ENCODE data around the gene MALT1. TPM values are rescaled to one million over a fixed set of nuclear protein-coding genes. Genes with fewer than 3 reads are reported as not detected.
A peak's percentile ranks its signal among the peaks of the same experiment; 100 is the strongest.

The MALT1 gene
- polyA plus RNA-seq, 2 of the 4 experiments (the other 2 are of a cell fraction): 30.7 to 34.0 TPM

DNA sequence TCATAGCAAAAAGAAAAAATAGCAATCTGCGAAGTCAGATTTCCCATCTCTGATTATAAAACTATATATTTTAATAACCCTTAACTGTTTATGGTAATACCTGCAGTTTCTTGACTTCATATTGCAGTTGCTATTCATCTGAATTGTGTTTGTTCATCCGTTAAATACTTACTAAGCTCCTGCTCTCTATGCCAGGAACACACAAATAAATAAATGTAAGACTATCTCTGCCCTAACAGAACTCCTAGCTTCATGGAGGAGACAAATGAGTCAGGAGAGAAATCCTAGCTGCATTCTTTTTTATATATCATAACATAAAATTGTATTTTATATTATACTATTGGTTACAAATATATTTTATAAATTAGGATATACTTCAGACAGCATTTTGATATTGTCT is 61.2 kb downstream of the MALT1 start:
- H3K4me3 ChIP-seq: no peak overlapping the region
- ATAC-seq: no peak
- H3K9me3 ChIP-seq: no peaks in the 10 kb centered on the region
- POLR2A ChIA-PET: no interaction called here
- H3K4me2 ChIP-seq: no peak overlapping the region
- no peak for DNase-seq (ENCODE audit: low read depth in 1 of 2, low spot score in 1 of 2)
- CTCF ChIA-PET: no interaction called here
- H3K4me1 ChIP-seq: no peaks in the 10 kb centered on the region
- WGBS (ENCODE audit: missing lambda C conversion rate): 84% methylated on average over 2 of the region's 2 CpGs
- H3K27ac ChIP-seq: no peak overlapping the region
- FAIRE-seq: no peak
- no peak for TF ChIP-seq NPAS2 (CRISPR knock-in tag; IDR thresholded peaks at IDR 0.05; ENCODE audit: borderline replicate concordance)
- TF ChIP-seq TP53 (CRISPR knock-in tag; IDR thresholded peaks at IDR 0.05): no peak
- TF ChIP-seq, protein P1, sequence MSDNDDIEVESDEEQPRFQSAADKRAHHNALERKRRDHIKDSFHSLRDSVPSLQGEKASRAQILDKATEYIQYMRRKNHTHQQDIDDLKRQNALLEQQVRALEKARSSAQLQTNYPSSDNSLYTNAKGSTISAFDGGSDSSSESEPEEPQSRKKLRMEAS (IDR thresholded peaks at IDR 0.05): no peak
- TF ChIP-seq ESRRA (IDR thresholded peaks at IDR 0.05; ENCODE audit: borderline replicate concordance, low read length): no peak

DNA sequence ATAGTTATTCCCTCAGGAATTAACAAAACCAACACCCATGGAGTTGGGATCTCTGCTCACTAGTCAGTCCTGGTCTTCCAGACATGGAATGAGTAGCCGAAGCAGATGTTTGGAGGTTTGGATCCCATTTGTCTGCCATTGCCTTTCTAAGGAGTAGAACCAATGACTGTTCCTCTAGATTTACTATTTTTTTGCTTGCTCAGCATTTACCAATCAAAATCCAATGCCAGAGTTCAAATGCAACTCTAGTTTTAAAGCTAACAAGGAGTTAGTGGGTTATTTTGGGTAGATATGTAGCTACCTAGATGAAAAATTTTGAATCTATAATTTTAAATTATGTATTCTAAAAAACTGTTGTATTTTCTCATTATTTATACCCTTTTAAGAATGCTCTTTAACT is 62.6 kb downstream of the MALT1 start:
- no peak overlapping the region for H3K4me3 ChIP-seq
- POLR2A ChIA-PET: no interaction called here
- FAIRE-seq (no peak), DNase-seq (ENCODE audit: low read depth in 1 of 2, low spot score in 1 of 2) (no peak), ATAC-seq (no peak)
- H3K27ac ChIP-seq: no peak overlapping the region
- WGBS (ENCODE audit: missing lambda C conversion rate): 85% methylated on average over 1 of the region's 1 CpG
- TF ChIP-seq NFE2L2 (conservative IDR thresholded peaks at IDR 0.05; ENCODE audit: low read length) (no peak), MAFK (IDR thresholded peaks at IDR 0.05; ENCODE audit: partially characterized antibody) (peak; percentile 95), POLR2AphosphoS2 (conservative IDR thresholded peaks at IDR 0.05; ENCODE audit: low read length) (no peak)
- TF ChIP-seq, protein P2, sequence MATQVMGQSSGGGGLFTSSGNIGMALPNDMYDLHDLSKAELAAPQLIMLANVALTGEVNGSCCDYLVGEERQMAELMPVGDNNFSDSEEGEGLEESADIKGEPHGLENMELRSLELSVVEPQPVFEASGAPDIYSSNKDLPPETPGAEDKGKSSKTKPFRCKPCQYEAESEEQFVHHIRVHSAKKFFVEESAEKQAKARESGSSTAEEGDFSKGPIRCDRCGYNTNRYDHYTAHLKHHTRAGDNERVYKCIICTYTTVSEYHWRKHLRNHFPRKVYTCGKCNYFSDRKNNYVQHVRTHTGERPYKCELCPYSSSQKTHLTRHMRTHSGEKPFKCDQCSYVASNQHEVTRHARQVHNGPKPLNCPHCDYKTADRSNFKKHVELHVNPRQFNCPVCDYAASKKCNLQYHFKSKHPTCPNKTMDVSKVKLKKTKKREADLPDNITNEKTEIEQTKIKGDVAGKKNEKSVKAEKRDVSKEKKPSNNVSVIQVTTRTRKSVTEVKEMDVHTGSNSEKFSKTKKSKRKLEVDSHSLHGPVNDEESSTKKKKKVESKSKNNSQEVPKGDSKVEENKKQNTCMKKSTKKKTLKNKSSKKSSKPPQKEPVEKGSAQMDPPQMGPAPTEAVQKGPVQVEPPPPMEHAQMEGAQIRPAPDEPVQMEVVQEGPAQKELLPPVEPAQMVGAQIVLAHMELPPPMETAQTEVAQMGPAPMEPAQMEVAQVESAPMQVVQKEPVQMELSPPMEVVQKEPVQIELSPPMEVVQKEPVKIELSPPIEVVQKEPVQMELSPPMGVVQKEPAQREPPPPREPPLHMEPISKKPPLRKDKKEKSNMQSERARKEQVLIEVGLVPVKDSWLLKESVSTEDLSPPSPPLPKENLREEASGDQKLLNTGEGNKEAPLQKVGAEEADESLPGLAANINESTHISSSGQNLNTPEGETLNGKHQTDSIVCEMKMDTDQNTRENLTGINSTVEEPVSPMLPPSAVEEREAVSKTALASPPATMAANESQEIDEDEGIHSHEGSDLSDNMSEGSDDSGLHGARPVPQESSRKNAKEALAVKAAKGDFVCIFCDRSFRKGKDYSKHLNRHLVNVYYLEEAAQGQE (IDR thresholded peaks at IDR 0.05): no peak
- H3K4me1 ChIP-seq: no peaks in the 10 kb centered on the region
- H3K4me2 ChIP-seq: no peak overlapping the region
- no peaks in the 10 kb centered on the region for H3K9me3 ChIP-seq
- CTCF ChIA-PET: interaction anchor here (0.7 kb wide), 1 partner anchor 389 kb away, joined by 4 read pairs; no protein-coding TSS in a partner anchor

DNA sequence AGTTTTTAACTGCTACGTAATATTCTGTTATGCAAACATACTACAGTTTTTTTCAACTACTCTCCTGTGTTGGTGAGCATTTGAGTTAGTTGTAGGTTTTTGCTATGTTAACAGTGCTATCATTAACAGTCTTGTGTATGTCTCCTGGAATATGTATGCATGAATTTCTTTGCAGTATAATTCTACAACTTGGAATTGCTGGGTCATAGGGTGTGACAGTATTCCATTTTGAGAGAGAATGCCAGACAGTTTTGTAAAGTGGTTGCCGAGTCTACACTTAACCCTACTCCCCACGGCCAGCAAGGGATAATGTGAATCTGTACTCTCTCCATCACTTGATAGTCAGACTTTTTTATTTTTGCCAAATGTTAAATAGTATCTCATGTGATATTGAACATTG is 67.1 kb downstream of the MALT1 start:
- WGBS (ENCODE audit: missing lambda C conversion rate): 94% methylated on average over 3 of the region's 3 CpGs
- ChIA-PET CTCF (no interaction called here), POLR2A (no interaction called here)
- Histone ChIP-seq H3K9me3 (no peaks in the 10 kb centered on the region), H3K4me1 (no peaks in the 10 kb centered on the region), H3K4me2 (no peak overlapping the region), H3K27ac (no peak overlapping the region), H3K4me3 (no peak overlapping the region)
- TF ChIP-seq MAFK (IDR thresholded peaks at IDR 0.05; ENCODE audit: partially characterized antibody): no peak
- TF ChIP-seq ZNF302 (CRISPR knock-in tag; IDR thresholded peaks at IDR 0.05): no peak
- TF ChIP-seq CHD2 (IDR thresholded peaks at IDR 0.05; ENCODE audit: low read length, partially characterized antibody): no peak
- TF ChIP-seq, protein P3, sequence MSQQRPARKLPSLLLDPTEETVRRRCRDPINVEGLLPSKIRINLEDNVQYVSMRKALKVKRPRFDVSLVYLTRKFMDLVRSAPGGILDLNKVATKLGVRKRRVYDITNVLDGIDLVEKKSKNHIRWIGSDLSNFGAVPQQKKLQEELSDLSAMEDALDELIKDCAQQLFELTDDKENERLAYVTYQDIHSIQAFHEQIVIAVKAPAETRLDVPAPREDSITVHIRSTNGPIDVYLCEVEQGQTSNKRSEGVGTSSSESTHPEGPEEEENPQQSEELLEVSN (IDR thresholded peaks at IDR 0.05; ENCODE audit: borderline replicate concordance, low read depth): no peak
- DNase-seq (ENCODE audit: low read depth in 1 of 2, low spot score in 1 of 2) (no peak), FAIRE-seq (no peak), ATAC-seq (no peak)

DNA sequence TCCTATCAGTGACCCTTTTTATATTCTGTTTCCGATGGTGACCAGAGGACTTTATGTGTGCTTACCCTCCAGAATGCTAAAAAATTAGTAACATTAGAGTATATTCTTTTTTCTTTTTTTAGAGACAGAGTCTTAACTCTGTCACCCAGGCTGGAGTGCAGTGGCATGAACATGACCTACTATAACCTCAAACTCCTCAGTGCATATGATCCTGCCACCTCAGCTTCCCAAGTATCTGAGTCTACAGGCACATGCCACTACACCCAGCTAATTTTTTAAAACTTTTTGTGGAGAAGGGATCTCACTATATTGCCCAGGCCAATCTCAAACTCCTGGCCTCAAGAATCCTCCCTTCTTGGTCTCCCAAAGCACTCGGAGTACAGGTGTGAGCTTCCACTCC is 74.6 kb downstream of the MALT1 start:
- no peaks in the 10 kb centered on the region for H3K4me1 ChIP-seq
- DNase-seq (ENCODE audit: low read depth in 1 of 2, low spot score in 1 of 2): no peak
- TF ChIP-seq CHD2 (IDR thresholded peaks at IDR 0.05; ENCODE audit: low read length, partially characterized antibody) (no peak), KDM1A (IDR thresholded peaks at IDR 0.05; ENCODE audit: low read depth) (no peak), GATA3 (IDR thresholded peaks at IDR 0.05; ENCODE audit: borderline replicate concordance) (no peak), MAZ (IDR thresholded peaks at IDR 0.05; ENCODE audit: borderline replicate concordance, low read depth, low read length) (no peak), HDAC2 (IDR thresholded peaks at IDR 0.05) (no peak), JUN (IDR thresholded peaks at IDR 0.05) (no peak), RARB (CRISPR knock-in tag; IDR thresholded peaks at IDR 0.05) (no peak), FOXS1 (CRISPR knock-in tag; IDR thresholded peaks at IDR 0.05) (no peak), HOXB5 (CRISPR knock-in tag; IDR thresholded peaks at IDR 0.05) (no peak), ESRRA (IDR thresholded peaks at IDR 0.05; ENCODE audit: borderline replicate concordance, low read length) (no peak), FOSB (CRISPR knock-in tag; IDR thresholded peaks at IDR 0.05) (no peak), RNF2 (IDR thresholded peaks at IDR 0.05; ENCODE audit: borderline replicate concordance, low read depth) (no peak), CHD4 (IDR thresholded peaks at IDR 0.05; ENCODE audit: borderline replicate concordance) (no peak), ZNF302 (CRISPR knock-in tag; IDR thresholded peaks at IDR 0.05) (no peak), RFX5 (IDR thresholded peaks at IDR 0.05) (no peak), RCOR1 (IDR thresholded peaks at IDR 0.05; ENCODE audit: low read depth, low read length) (no peak), NR3C1 (IDR thresholded peaks at IDR 0.05) (no peak)
- TF ChIP-seq, protein P4, sequence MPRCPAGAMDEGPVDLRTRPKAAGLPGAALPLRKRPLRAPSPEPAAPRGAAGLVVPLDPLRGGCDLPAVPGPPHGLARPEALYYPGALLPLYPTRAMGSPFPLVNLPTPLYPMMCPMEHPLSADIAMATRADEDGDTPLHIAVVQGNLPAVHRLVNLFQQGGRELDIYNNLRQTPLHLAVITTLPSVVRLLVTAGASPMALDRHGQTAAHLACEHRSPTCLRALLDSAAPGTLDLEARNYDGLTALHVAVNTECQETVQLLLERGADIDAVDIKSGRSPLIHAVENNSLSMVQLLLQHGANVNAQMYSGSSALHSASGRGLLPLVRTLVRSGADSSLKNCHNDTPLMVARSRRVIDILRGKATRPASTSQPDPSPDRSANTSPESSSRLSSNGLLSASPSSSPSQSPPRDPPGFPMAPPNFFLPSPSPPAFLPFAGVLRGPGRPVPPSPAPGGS (IDR thresholded peaks at IDR 0.05): no peak
- TF ChIP-seq, protein P5, sequence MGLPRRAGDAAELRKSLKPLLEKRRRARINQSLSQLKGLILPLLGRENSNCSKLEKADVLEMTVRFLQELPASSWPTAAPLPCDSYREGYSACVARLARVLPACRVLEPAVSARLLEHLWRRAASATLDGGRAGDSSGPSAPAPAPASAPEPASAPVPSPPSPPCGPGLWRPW (IDR thresholded peaks at IDR 0.05): no peak
- 88% methylated on average over 2 of the region's 2 CpGs for WGBS (ENCODE audit: missing lambda C conversion rate)
- H3K4me2 ChIP-seq: no peak overlapping the region
- H3K9me3 ChIP-seq: peaks cover 16% of the 10 kb centered on the region; the same call in 2 of the 3 replicates
- no peak for FAIRE-seq
- ChIA-PET POLR2A (no interaction called here), CTCF (interaction anchor here (0.6 to 1.3 kb wide), 4 partner anchors 18 to 281 kb away, joined by 3 to 5 read pairs (median 4); no protein-coding TSS in a partner anchor)
- no peak for ATAC-seq
- no peak overlapping the region for H3K4me3 ChIP-seq
- no peak overlapping the region for H3K27ac ChIP-seq

All from A549 (cell line).